Activated CD4-positive, alpha-beta T cell treated with anti-CD3 and anti-CD28 coated beads, Interleukin-2, Interleukin-6, amounts not matched to agents 100 ng/mL and 50 ng/mL, durations not matched to agents 16 hours and 8 hours (primary cell): ENCODE results near the gene CA4.
"Not testable (repeated sequence)": the region's sequence is repeated elsewhere in the genome, so short reads cannot be mapped to it uniquely, and the experiment has no call there.

Experiments
- DNase-seq: peaks from one replicate; pipeline ENCODE4 v3.0.0-alpha.2; 2020

CA4 gene

DNA sequence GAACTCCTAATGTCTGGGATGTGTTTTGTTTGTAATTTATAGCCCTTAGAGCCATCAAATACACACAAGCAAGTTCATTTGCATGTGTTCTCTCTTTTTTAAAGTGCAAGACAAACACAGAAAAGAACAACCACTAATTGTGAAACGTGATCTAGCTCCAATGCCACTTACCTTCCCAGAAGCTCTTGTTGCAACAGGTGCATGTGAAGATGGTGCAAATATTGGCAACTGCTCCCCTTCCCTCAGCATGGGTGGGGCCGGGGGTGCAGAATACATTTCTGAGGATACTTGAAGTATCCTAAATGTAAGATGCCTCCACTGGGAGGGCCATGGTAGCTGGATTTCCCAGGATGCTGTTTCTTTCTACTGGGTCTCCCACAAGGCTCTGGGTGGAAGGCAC is 28.4 kb downstream of the CA4 start:
- DNase-seq, result not testable (repeated sequence)

DNA sequence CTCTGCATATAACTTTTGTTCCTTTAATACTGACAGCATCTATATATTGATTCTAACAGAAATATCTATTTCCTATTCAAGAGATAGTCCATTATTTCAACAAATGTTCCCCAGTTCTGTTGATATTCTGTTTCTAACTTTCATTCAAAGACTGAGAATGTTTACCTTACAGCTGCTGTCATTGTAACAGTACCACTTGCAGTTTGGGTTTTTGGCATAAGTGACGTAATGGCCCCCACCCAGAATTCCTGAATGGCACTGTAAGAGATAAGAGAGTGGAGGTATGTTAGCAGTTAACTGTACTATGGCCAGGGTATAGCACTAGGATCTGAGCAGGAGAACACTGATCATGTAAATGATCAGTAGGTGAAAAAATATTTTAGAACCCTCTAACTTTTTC is 30.6 kb downstream of the CA4 start:
- DNase-seq, result not testable (repeated sequence)

DNA sequence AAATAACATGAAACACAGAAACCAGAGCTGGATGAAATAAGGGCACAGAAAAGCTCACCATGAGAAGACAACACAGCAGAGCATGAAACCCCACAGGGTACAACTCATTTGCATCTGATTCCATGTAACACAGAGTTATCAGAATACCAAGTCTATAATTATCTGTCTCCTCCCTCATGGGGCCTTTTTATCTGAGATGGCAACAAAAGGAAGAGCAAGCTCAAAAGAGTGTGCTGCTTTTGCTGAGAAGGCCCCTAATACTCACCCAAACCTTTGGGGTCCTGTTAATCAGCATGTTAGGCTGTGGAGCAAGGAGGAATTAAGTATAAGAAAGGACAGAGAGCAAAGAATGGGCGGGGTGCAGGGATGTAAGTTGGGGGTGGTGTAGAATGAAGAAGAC is 36.6 kb downstream of the CA4 start:
- DNase-seq, result not testable (repeated sequence)

DNA sequence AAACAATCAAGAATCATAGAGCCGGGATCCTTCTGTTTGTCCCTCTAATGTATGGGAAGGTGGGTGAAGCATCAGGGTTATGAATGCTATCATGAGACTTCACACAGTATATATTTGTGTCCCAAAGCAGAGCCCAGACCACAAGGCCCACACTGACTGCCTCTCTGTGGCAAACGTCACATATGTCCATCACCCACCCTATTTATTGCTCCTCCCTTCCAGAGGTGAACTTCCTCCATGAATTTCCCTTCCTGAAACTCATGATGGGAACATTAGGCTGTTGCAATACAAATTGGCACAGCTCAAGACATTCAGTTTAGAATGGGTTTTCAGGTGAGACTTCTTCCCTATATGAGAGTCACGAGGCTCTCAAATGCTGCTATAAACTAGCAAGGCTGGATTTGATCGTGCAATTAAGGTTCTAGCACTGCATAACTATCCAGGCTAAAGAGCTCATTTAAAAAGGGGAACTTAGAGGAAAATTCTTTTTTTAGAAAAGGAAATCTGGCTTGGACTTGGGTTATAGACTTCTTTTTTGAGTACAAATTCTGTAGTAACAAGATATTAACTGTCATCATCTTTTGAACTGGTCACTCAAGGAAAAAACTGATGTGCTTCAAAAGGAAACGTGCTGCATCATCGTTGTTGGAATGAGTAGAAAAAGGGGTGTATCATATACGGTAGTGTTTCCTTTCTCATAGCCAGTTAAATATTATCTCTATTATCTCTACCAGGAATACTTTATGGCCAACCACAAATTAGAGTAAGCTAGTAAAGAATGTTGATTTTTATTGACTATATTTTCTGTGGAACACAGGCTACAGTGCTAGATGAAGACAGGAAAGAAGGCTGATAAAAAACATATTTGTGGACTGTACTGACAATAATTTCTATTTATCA is 37.3 kb downstream of the CA4 start:
- DNase-seq, result not testable (repeated sequence)

DNA sequence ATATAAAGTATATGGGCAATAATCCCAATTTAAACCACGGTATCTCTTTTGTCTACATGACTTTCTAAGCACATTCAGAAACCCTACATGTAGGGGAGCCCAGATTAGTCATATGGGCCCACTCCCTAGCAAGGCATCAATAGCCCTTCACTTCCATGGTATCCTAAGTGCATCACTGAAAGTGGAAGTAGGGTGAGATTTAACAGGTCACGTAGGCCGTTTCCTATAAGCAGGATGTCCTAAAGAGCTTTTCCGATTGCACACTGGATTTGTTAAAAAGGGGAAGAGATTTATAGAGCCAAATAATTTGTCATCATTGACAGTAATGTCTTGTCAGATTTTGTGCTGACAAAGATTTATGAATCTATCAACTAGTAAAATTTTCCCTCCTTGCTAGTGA is 39.0 kb downstream of the CA4 start:
- no peak for DNase-seq

DNA sequence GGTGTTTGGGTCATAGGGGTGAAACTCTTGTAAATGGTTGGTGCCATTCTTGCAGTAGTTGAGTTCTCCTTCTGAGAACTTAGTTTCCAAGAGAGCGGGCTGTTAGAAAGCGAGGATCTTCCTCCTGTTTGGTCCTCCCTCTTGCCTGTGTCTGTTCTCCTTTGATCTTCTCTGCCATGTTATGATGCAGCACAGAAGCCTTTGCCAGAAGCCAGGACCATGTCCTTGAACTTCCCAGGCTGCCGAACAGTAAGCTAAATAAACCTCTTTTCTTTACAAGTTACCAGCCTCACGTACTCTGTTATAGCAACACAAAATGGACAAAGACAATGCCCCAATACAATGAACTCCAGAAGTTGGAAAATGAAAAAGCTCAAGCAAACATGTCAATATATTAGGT is 40.3 kb downstream of the CA4 start:
- not testable (repeated sequence) for DNase-seq

DNA sequence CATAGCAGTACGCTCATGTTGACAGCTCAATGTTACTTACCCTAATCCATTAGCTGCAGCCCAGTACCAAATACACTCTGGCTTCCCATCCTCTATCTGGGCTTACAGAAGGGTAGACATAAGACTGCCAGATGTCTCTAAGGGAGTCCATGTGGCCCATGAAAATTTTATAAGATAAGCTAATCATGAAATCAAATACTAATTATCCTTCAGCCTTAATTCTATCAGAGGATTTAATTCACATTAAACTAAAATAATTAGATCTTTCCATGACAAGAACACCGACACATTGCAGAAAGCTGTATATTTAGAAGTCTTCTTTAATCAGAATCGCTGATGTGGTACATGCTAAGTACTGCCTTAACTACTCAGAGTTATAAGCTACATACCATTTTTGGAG is 43.3 kb downstream of the CA4 start:
- DNase-seq, result not testable (repeated sequence)

DNA sequence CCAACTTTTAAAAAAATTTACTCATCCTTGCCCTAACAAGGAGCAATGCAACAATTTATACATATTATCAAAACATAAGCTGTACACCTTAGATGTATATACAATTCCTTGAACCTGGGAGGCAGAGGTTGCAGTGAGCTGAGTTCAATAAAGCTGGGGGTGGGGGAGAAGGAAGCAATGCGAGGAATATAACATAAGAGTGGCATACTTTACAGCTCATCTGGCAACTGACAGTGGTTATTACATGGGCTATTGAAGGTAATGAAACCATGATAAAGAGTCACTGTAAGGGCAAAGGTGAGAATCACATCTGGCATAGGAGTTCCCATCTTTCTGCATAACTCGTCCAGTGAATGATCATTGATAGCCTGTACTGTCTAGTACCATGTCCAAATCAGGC is 43.7 kb downstream of the CA4 start:
- no peak for DNase-seq

DNA sequence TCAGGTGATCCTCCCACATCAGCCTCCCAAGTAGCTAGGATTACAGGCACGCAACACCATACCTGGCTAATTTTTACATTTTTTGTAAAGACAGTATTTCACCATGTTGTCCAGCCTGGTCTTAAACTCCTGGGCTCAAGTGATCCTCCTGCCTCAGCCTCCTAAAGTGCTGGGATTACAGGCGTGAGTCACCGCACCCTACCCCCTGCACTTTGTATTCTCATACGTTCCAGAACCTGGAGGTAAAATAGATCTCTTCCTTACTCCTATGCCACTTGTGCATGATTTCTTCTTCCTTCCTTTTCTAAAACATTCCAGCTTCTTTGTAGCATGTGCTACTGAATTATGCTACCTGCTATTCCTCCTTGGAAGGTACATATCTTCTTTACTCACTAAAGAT is 44.4 kb downstream of the CA4 start:
- not testable (repeated sequence) for DNase-seq

DNA sequence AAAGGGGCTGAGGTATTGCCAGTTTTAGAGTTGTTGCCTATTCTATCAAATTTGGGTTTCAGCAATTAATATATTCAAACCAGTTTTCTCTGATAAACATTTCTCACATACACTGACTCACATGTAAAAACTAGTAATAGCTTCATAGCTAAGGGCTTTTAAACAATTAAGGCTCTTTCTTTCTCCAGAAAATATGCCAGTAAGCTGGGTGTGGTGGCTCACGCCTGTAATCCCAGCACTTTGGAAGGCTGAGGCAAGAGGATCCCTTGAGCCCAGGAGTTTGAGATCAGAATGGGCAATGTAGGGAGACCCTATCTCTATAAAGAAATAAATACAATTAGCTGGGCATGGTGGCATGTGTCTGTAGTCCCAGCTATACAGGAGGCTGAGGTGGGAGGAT is 48.9 kb downstream of the CA4 start:
- not testable (repeated sequence) for DNase-seq

DNA sequence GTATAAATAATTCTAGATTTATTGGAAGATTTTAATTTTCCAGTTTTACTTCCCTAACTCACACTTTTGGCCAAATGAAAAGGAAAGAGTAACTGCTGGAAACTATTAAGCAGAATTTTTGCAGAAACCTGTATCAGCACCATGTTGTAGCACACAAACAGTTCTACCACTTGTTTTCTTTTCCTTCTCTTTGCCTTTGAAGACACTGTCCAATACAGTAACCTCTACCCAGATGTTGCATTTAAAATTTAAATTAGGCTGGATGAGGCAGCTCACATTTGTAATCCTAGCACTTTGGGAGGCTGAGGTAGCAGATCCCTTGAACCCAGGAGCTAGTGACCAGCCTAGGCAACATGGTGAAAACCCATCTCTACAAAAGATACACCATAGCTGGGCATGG is 56.0 kb downstream of the CA4 start:
- DNase-seq, result not testable (repeated sequence)

DNA sequence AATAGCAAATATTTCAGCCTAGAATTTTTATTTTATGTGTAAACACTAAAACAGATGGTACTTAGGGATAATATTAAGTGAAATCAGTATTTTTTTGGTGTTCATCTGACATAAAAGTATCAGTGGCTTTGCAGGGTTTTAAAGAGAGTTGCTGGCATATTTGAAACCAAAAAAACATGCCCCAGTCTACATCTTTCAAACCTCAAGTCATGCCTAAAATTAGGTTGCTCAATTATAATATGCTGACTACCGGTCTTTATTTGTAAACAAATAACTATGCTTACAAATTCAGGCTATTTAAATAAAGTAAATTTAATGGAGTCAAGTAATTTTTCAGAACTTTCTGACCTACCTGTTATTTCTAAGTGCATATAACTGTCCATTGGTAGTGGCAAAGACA is 58.5 kb downstream of the CA4 start:
- not testable (repeated sequence) for DNase-seq
